Activated CD8-positive, alpha-beta memory T cell treated with anti-CD3 and anti-CD28 coated beads, Interleukin-2, amount 10 ng/mL, durations not matched to agents 7 days and 5 days (primary cell): ENCODE results near the gene DDX11. TPM values are rescaled to one million over a fixed set of nuclear protein-coding genes. Genes with fewer than 3 reads are reported as not detected.
"Not testable (repeated sequence)": the region's sequence is repeated elsewhere in the genome, so short reads cannot be mapped to it uniquely, and the experiment has no call there.

Experiments used
- ATAC-seq: fragments of 150-1000 bp; cut with Tn5 transposase; one replicate; pipeline ENCODE4 v1.10.0; 2021; ENCODE audit warnings: moderate library complexity
- CTCF ChIA-PET: fragments of 350-600 bp; sonication (Branson Sonifier 250); formaldehyde crosslinking; loops from one replicate; lab custom pipeline; 2021; ENCODE audit warnings: antibody characterized with exemption; lab: Charles Lee
- DNase-seq: peaks from one replicate; pipeline ENCODE4 v3.0.0-alpha.2; 2020
- H3K27ac Mint-ChIP-seq: one replicate; pipeline ENCODE4 v1.8.0; 2021; ENCODE audit warnings: mild to moderate bottlenecking, mixed read lengths
- H3K27me3 Mint-ChIP-seq: one replicate; pipeline ENCODE4 v1.8.0; 2021; ENCODE audit warnings: mixed read lengths
- H3K36me3 Mint-ChIP-seq: one replicate; pipeline ENCODE4 v1.8.0; 2021; ENCODE audit warnings: mild to moderate bottlenecking, mixed read lengths
- H3K4me1 Mint-ChIP-seq: one replicate; pipeline ENCODE4 v1.8.0; 2021; ENCODE audit warnings: mixed read lengths
- H3K4me3 Mint-ChIP-seq: one replicate; pipeline ENCODE4 v1.8.0; 2021; ENCODE audit warnings: mild to moderate bottlenecking, moderate library complexity, mixed read lengths
- H3K9me3 Mint-ChIP-seq: one replicate; pipeline ENCODE4 v1.8.0; 2022; ENCODE audit warnings: low read depth, mixed read lengths
- total RNA-seq, 2 experiments: library from RNA; stranded (reverse); gene quantifications; one replicate each; pipeline ENCODE4 v1.2.3, GENCODE V29; 2021

Gene DDX11
- total RNA-seq, 2 experiments from 2014 or later: 176 to 240 TPM

DNA sequence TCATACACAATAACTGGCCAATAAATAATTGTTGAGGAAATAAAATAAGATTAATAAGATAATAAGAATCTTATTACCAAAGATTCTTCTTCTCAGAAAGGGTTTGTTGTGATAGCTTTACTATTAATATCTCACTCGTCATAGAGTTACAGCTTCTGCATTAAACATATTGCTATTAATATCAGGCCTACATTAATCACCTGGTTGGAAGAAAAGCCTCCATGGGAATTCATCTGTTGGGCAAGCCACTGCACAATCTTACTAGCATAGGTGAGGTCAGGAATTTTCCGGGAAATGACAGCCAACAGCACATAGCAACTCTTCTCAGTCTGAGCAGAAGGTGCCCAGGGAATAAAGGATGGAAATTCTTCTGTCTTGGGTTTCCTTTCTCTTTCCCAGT is 51.5 kb downstream of the DDX11 start:
- ATAC-seq: not testable (repeated sequence)

DNA sequence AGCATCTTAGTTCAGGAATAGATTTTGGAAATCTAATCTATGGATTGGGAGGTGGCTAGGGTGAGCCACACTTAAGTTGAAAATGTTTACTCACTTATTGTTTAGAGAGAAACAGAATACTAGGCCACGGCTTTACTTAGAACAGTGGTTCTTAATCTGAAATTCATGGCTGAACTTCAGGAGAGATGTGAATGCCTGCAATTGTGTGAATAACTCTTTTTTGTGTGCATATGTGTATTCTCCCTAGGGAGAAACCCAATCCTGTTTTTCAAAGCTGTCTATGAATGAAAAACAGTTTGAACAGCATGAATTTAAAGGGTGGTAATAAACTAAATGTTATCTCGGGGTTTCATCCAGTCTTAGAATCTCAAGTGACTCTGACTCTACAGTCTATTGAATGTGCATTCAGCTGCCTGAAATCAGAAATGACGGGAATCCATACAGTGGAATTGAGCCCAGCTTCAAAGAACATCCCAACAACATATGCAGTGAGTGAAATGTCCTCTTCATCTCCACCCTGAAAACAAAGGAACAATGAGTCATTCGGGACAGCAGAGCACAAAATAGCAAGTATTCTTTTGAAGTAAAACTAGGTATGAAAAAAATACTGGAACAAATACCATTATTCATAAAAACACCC is 53.7 kb downstream of the DDX11 start:
- peaks cover 21% of the 10 kb centered on the region for H3K27me3 Mint-ChIP-seq
- H3K4me3 Mint-ChIP-seq, CTCF ChIA-PET, H3K36me3 Mint-ChIP-seq, H3K9me3 Mint-ChIP-seq, ATAC-seq, H3K27ac Mint-ChIP-seq, DNase-seq, H3K4me1 Mint-ChIP-seq: not testable (repeated sequence)

More for the DNA sequence above, 51.5 kb downstream of the DDX11 start:
- CTCF ChIA-PET, H3K27me3 Mint-ChIP-seq, H3K36me3 Mint-ChIP-seq, H3K27ac Mint-ChIP-seq, H3K4me1 Mint-ChIP-seq, H3K9me3 Mint-ChIP-seq, DNase-seq, H3K4me3 Mint-ChIP-seq: not testable (repeated sequence)

GRCh38 chr12:31136581-31136980 is 62.9 kb downstream of the DDX11 start:
- DNase-seq, H3K36me3 Mint-ChIP-seq, CTCF ChIA-PET, ATAC-seq, H3K4me1 Mint-ChIP-seq, H3K4me3 Mint-ChIP-seq, H3K27ac Mint-ChIP-seq, H3K9me3 Mint-ChIP-seq: not testable (repeated sequence)
- peaks cover 12% of the 10 kb centered on the region for H3K27me3 Mint-ChIP-seq

DNA sequence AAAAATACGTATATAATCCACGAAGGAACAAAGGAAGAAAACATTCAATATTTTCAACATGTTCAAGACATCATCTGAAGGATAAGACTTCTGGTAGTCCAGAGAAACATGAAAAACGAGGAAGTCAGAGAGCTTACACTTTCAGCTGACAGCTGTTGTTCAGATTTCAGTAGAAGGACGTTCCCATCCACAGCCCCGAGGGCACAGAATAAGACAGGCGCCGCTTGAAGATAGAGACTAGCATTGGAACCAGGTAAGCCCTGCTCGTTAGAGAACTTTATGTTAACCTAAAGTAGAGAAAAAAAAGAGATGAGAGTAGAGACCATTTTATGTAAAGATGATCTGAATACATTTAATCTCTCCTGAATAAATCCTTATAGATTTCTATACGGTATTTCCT is 71.1 kb downstream of the DDX11 start:
- DNase-seq, ATAC-seq, H3K36me3 Mint-ChIP-seq, H3K9me3 Mint-ChIP-seq, H3K4me3 Mint-ChIP-seq, H3K27me3 Mint-ChIP-seq, CTCF ChIA-PET, H3K27ac Mint-ChIP-seq, H3K4me1 Mint-ChIP-seq: not testable (repeated sequence)

- ATAC-seq, H3K36me3 Mint-ChIP-seq, H3K27me3 Mint-ChIP-seq, H3K9me3 Mint-ChIP-seq, CTCF ChIA-PET, H3K4me1 Mint-ChIP-seq, DNase-seq, H3K4me3 Mint-ChIP-seq, H3K27ac Mint-ChIP-seq: not testable (repeated sequence)
These were observed 71.6 kb downstream of the DDX11 start for GRCh38 chr12:31145296-31145695.

DNA sequence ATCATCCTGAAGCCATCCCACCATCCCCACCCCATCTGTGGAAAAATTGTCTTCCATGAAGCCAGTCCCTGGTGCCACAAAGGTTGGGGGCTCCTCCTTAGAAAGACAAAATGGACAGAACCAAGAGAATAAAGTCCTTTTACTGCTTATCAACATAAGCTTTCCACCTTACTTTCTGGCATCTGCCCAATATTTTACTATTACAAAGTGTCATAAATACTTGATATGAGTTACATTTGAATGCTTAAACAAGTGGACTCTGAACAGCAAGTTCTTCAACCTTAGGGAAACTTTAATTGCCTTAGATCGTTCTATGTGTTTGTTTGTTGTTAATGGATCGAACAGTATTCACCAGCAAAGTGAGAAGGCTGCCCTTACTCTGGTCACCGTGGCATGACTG is 73.8 kb downstream of the DDX11 start:
- H3K27ac Mint-ChIP-seq, CTCF ChIA-PET, ATAC-seq, DNase-seq, H3K36me3 Mint-ChIP-seq, H3K9me3 Mint-ChIP-seq, H3K4me1 Mint-ChIP-seq, H3K27me3 Mint-ChIP-seq, H3K4me3 Mint-ChIP-seq: not testable (repeated sequence)

- H3K9me3 Mint-ChIP-seq, CTCF ChIA-PET, H3K27ac Mint-ChIP-seq, H3K4me1 Mint-ChIP-seq, H3K36me3 Mint-ChIP-seq, H3K4me3 Mint-ChIP-seq, ATAC-seq, DNase-seq: not testable (repeated sequence)
- H3K27me3 Mint-ChIP-seq: peaks cover 15% of the 10 kb centered on the region
These were observed 77.1 kb downstream of the DDX11 start for GRCh38 chr12:31150766-31151165.

Other genes starting within 250 kb of the DDX11 start
- gene TSPAN11, start 147.1 kb upstream of the DDX11 start, total RNA-seq: not detected